Activated T-cell treated with anti-CD3 and anti-CD28 coated beads, Interleukin-2, amount 50 U/mL, for 48 hours (primary cell): Measurements from ENCODE around the gene ATP5PB.

Experiments used
- DNase-seq, 2 experiments: peaks; one replicate each; pipeline ENCODE4 v3.0.0-alpha.2; 2020

ATP5PB gene

GRCh38 chr1:111509997-111510375 is 60.7 kb downstream of the ATP5PB start:
- no peak for DNase-seq

- DNase-seq: no peak
These were observed 62.1 kb downstream of the ATP5PB start for GRCh38 chr1:111511370-111511769.
